ENCODE measurements around the gene TYW1. TPM values are rescaled to one million over a fixed set of nuclear protein-coding genes. Genes with fewer than 3 reads are reported as not detected.
"Not testable (repeated sequence)": the region's sequence is repeated elsewhere in the genome, so short reads cannot be mapped to it uniquely, and the experiment has no call there.

TYW1 gene, protein sequence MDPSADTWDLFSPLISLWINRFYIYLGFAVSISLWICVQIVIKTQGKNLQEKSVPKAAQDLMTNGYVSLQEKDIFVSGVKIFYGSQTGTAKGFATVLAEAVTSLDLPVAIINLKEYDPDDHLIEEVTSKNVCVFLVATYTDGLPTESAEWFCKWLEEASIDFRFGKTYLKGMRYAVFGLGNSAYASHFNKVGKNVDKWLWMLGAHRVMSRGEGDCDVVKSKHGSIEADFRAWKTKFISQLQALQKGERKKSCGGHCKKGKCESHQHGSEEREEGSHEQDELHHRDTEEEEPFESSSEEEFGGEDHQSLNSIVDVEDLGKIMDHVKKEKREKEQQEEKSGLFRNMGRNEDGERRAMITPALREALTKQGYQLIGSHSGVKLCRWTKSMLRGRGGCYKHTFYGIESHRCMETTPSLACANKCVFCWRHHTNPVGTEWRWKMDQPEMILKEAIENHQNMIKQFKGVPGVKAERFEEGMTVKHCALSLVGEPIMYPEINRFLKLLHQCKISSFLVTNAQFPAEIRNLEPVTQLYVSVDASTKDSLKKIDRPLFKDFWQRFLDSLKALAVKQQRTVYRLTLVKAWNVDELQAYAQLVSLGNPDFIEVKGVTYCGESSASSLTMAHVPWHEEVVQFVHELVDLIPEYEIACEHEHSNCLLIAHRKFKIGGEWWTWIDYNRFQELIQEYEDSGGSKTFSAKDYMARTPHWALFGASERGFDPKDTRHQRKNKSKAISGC
- 15.4 TPM for total RNA-seq
- long read RNA-seq, transcript TYW1-201 (16 exons, 3,348 nt): major isoform, 11 of 39 reads
- long read RNA-seq, partial matches to known transcripts: 15 of 39 reads
- long read RNA-seq, other reads (novel, unspliced or antisense): 13 of 39 reads

DNA sequence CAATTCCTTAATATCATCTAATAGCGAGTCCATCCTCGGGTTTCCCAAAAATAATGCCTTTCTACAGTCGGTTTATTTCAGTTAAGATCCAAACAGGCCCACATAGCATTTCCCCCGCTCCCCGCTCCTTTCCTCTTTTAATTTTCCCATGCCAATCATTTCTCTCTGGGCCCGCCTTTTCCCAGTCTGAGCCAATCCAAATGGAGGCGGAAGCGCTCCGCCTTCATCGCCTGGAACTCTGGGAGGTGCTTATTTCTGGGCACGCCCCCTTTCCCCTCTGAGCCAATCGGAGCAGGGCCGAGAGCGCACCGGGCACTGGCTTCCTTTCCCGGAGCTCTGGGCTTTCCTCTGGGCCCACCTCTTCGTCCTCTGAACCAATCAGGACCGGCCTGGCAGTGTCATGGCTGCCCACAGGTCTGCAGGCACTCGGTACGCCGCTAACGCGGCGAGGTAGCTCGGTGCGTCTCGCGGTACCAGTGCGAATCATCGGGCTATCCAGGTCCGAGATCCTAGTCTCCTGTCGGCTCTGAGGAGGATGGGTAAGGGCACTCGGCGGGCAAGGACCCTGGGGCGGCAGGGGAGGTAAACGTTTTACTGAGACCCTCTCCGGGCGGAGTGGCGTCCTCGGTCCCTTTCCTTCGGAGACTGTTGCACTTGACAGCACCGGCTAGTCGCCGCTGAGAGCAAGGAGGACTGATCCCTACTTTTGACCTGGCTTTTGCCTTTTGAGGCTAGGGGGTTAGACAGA lies at the start of gene TYW1:
TYW1 (plus strand) TSS at position 390 of the 748 bp plus-strand sequence; CDS start at position 536, 146 bp downstream.
- peak; percentile 91 to 95 for ATAC-seq

DNA sequence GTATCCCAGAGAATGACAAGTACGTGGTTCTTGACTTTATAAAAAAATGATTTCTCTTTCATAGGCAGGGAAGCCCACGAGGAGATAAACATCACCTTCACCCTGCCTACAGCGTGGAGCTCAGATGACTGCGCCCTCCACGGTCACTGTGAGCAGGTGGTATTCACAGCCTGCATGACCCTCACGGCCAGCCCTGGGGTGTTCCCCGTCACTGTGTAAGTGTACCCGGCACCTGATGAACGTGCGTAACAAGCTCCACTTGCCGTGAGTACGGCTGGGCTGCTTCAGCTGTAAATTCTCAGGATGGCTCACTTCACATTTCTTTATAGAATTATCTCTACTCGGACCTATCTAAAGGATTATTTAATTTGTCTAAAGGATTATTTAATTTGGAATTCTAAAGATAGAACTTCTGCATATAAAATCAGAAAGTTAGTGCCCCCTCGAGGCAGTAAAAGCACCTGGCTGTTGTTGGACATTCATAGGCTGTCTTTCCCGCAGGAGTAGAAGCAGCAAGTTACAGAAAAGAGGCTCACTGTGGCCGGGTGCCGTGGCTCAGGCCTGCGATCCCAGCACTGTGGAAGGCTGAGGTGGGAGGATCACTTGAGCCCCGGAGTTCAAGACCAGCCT lies 48.0 kb upstream of the TYW1 start:
- Histone ChIP-seq H3K27ac (no peak overlapping the region), H3K27me3 (ENCODE audit: low read depth) (no peaks in the 10 kb centered on the region), H3K9me3 (no peaks in the 10 kb centered on the region), H3K36me3 (peaks cover 100% of the 10 kb centered on the region), H3K4me3 (no peak overlapping the region), H3K4me1 (no peaks in the 10 kb centered on the region)
- DNase-seq (no peak), ATAC-seq (no peak)
- intact Hi-C loops (cut with DNase I): no loop called here
- TF ChIP-seq, protein P1, sequence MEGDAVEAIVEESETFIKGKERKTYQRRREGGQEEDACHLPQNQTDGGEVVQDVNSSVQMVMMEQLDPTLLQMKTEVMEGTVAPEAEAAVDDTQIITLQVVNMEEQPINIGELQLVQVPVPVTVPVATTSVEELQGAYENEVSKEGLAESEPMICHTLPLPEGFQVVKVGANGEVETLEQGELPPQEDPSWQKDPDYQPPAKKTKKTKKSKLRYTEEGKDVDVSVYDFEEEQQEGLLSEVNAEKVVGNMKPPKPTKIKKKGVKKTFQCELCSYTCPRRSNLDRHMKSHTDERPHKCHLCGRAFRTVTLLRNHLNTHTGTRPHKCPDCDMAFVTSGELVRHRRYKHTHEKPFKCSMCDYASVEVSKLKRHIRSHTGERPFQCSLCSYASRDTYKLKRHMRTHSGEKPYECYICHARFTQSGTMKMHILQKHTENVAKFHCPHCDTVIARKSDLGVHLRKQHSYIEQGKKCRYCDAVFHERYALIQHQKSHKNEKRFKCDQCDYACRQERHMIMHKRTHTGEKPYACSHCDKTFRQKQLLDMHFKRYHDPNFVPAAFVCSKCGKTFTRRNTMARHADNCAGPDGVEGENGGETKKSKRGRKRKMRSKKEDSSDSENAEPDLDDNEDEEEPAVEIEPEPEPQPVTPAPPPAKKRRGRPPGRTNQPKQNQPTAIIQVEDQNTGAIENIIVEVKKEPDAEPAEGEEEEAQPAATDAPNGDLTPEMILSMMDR (IDR thresholded peaks at IDR 0.05): no peak

More for the DNA sequence above, at the start of gene TYW1:
- Histone ChIP-seq H3K27ac (peak within 1 kb of the TSS; percentile 100), H3K4me3 (peak within 1 kb of the TSS; percentile 72), H3K36me3 (peaks cover 34% of the 10 kb centered on the region), H3K4me1 (peaks cover 23% of the 10 kb centered on the region)
- H3K9me3 ChIP-seq; H3K27me3 ChIP-seq (ENCODE audit: low read depth); intact Hi-C loops (cut with DNase I): not testable (repeated sequence)
- DNase-seq: peak; percentile 98

DNA sequence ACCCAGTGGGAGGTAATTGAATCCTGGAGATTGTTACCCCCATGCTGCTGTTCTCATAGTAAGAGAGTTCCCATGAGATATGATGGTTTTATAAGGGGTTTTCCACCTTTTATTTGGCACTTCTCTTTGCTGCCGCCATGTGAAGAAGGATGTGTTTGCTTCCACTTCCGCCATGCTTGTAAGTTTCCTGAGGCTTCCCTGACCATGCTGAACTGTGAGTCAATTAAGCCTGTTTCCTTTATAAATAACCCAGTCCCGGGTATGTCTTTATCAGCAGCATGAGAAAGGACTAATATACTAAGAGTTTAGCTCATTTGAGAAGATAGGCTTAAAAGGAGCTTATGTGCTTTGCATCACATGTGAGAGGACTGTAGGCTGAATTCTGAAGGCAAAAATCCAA lies 46.3 kb upstream of the TYW1 start:
- intact Hi-C loops (cut with DNase I): no loop called here
- ATAC-seq (no peak), DNase-seq (no peak)
- H3K27me3 ChIP-seq (ENCODE audit: low read depth): no peaks in the 10 kb centered on the region
- TF ChIP-seq, protein P1 (IDR thresholded peaks at IDR 0.05): no peak
- H3K9me3 ChIP-seq: no peaks in the 10 kb centered on the region
- peaks cover 100% of the 10 kb centered on the region for H3K36me3 ChIP-seq
- H3K4me1 ChIP-seq: no peaks in the 10 kb centered on the region
- H3K4me3 ChIP-seq: no peak overlapping the region
- no peak overlapping the region for H3K27ac ChIP-seq

DNA sequence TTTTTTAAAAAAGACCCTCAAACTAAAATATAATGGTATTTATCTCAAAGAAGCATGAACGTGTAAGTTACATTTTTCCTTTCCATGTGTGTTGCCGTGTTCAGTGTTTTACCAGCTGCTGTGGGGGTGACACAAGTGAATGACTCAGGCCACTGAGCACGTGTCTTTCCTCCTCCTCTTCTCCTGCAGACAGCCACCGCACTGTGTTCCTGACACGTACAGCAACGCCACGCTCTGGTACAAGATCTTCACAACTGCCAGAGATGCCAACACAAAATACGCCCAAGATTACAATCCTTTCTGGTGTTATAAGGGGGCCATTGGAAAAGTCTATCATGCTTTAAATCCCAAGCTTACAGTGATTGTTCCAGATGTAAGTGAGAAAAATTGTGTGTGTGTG lies 45.9 kb upstream of the TYW1 start:
- Histone ChIP-seq H3K4me3 (no peak overlapping the region), H3K9me3 (no peaks in the 10 kb centered on the region), H3K27ac (no peak overlapping the region), H3K27me3 (ENCODE audit: low read depth) (no peaks in the 10 kb centered on the region), H3K4me1 (no peaks in the 10 kb centered on the region), H3K36me3 (peaks cover 100% of the 10 kb centered on the region)
- DNase-seq (no peak), ATAC-seq (no peak)
- intact Hi-C loops (cut with DNase I): no loop called here
- TF ChIP-seq, protein P1 (IDR thresholded peaks at IDR 0.05): no peak

DNA sequence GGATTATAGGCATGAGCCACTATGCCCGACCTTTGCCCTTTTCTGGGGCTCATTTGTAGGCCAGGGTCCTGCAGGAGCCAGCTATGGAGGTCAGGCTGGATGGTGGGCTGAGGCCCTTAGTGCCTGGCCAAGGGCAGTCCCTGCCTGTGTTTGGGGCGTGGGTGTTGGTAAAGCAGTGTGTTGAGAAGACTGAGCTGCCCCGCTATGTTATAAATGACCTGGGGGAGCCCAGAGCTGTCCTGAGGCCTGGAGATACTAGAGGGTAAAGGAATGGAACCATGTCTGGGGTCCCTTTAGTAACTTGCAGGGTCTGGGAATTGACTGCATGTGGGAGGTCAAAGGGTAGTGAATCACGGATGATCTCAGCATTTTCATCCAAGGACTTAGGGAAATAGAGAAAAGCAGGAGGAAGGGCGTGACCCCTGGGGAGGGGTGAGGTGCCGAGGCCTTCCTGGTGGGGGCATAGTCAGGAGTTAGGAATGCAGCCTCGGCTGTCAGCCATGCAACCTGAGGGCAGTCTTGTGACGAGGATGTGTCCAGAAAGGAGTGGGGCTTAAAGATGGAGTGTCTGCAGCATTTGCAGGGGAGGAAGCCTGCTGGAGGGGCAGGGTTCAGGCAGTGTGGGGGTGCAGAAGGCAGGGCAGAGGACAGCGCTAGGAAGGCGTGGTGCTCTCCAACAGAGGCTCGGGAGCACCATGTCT lies 44.1 kb upstream of the TYW1 start:
- Histone ChIP-seq H3K9me3 (no peaks in the 10 kb centered on the region), H3K36me3 (peaks cover 100% of the 10 kb centered on the region), H3K27me3 (ENCODE audit: low read depth) (no peaks in the 10 kb centered on the region), H3K4me1 (no peaks in the 10 kb centered on the region), H3K4me3 (no peak overlapping the region), H3K27ac (no peak overlapping the region)
- TF ChIP-seq, protein P1 (IDR thresholded peaks at IDR 0.05): no peak
- ATAC-seq (peak in 1 of 2 donors; percentile 38), DNase-seq (no peak)
- intact Hi-C loops (cut with DNase I): no loop called here
